ENCODE measurements around the gene VKORC1L1. TPM values are rescaled to one million over a fixed set of nuclear protein-coding genes. Genes with fewer than 3 reads are reported as not detected.

Gene VKORC1L1
- total RNA-seq, 1 experiment from 2014 or later = 28.5 TPM

DNA sequence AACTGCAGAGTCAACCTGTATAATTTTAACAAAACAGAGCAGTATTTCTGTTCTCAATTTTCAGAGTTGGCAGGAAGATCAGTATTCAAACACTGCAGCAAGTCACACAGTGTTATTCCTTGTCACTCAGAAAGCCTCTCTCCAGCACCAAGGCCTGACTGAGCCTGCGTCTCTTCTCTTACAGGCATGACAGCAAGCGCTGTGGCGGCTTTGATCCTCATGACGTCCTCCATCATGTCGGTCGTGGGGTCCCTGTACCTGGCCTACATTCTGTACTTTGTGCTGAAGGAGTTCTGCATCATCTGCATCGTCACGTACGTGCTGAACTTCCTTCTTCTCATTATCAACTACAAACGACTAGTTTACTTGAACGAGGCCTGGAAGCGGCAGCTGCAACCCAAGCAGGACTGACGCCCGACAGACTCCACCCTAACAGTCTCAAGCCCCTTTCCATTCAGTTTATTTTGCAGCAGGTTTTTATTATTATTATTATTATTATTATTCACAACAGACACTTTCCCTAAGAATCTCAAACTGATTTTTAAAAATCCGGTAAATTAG is 81.1 kb downstream of the VKORC1L1 start (continued):
- TF ChIP-seq, protein P1, sequence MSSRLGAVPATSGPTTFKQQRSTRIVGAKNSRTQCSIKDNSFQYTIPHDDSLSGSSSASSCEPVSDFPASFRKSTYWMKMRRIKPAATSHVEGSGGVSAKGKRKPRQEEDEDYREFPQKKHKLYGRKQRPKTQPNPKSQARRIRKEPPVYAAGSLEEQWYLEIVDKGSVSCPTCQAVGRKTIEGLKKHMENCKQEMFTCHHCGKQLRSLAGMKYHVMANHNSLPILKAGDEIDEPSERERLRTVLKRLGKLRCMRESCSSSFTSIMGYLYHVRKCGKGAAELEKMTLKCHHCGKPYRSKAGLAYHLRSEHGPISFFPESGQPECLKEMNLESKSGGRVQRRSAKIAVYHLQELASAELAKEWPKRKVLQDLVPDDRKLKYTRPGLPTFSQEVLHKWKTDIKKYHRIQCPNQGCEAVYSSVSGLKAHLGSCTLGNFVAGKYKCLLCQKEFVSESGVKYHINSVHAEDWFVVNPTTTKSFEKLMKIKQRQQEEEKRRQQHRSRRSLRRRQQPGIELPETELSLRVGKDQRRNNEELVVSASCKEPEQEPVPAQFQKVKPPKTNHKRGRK (CRISPR knock-in tag; IDR thresholded peaks at IDR 0.05; ENCODE audit: borderline replicate concordance) = no peak
- TF ChIP-seq GRHL2 (CRISPR knock-in tag; IDR thresholded peaks at IDR 0.05; ENCODE audit: insufficient replicate concordance, severe bottlenecking) (no peak), MLX (CRISPR knock-in tag; IDR thresholded peaks at IDR 0.05) (no peak), E2F4 (CRISPR knock-in tag; IDR thresholded peaks at IDR 0.05; ENCODE audit: borderline replicate concordance, low read depth) (no peak), RORB (CRISPR knock-in tag; IDR thresholded peaks at IDR 0.05) (no peak), SMAD4 (CRISPR knock-in tag; IDR thresholded peaks at IDR 0.05) (no peak), ZNF425 (CRISPR knock-in tag; conservative IDR thresholded peaks at IDR 0.05) (no peak), PRDM15 (CRISPR knock-in tag; IDR thresholded peaks at IDR 0.05) (no peak)
- TF ChIP-seq, protein P2, sequence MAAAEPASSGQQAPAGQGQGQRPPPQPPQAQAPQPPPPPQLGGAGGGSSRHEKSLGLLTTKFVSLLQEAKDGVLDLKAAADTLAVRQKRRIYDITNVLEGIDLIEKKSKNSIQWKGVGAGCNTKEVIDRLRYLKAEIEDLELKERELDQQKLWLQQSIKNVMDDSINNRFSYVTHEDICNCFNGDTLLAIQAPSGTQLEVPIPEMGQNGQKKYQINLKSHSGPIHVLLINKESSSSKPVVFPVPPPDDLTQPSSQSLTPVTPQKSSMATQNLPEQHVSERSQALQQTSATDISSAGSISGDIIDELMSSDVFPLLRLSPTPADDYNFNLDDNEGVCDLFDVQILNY (CRISPR knock-in tag; IDR thresholded peaks at IDR 0.05) = no peak

DNA sequence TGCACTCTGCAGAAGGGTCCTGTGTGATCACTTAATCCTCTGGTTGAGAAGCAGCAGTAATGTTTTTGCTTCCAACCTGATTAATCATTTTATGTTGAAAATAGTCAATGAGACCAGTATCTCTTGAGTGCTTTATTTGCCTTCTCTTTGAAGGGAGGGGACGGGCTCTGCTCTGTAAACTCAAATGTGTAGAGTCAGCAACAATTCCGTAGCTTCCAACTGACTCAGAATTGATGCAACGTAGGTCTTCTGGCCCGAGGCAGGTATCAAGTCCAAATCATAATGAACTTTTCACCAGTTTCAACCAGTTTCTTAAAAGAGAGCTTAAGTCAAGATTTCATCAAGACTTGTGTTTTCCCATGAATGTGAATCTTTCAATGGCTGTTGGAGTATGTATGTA is 82.8 kb downstream of the VKORC1L1 start:
- POLR2A ChIA-PET = no interaction called here
- no peaks in the 10 kb centered on the region for H3K9me3 Mint-ChIP-seq
- no peaks in the 10 kb centered on the region for H3K4me1 Mint-ChIP-seq
- H3K4me3 Mint-ChIP-seq = no peak overlapping the region
- CTCF ChIA-PET = no interaction called here
- peaks cover 41% of the 10 kb centered on the region for H3K36me3 Mint-ChIP-seq
- no peak for DNase-seq (ENCODE audit: low spot score)
- no peaks in the 10 kb centered on the region for H3K27me3 Mint-ChIP-seq (ENCODE audit: low read depth)
- no peak for ATAC-seq
- H3K27ac Mint-ChIP-seq = no peak overlapping the region
- no peak for TF ChIP-seq IRF1 (CRISPR knock-in tag; IDR thresholded peaks at IDR 0.05)
- TF ChIP-seq, protein P2 (CRISPR knock-in tag; IDR thresholded peaks at IDR 0.05) = no peak
- TF ChIP-seq ZNF317 (CRISPR knock-in tag; IDR thresholded peaks at IDR 0.05; ENCODE audit: borderline replicate concordance, low read depth) = no peak
- no peak for TF ChIP-seq GABPB1 (CRISPR knock-in tag; IDR thresholded peaks at IDR 0.05)
- TF ChIP-seq MLX (CRISPR knock-in tag; IDR thresholded peaks at IDR 0.05) = no peak
- no peak for TF ChIP-seq RELA (CRISPR knock-in tag; IDR thresholded peaks at IDR 0.05; ENCODE audit: borderline replicate concordance)
- TF ChIP-seq GTF2I (CRISPR knock-in tag; conservative IDR thresholded peaks at IDR 0.05) = no peak
- TF ChIP-seq ATF1 (CRISPR knock-in tag; IDR thresholded peaks at IDR 0.05) = no peak
- TF ChIP-seq PRRX2 (CRISPR knock-in tag; IDR thresholded peaks at IDR 0.05) = no peak
- TF ChIP-seq ELF4 (CRISPR knock-in tag; IDR thresholded peaks at IDR 0.05; ENCODE audit: low read depth) = no peak
- TF ChIP-seq CTCF (IDR thresholded peaks at IDR 0.05) = no peak
- no peak for TF ChIP-seq NR3C1 (CRISPR knock-in tag; conservative IDR thresholded peaks at IDR 0.05; ENCODE audit: low read depth)

All from WTC11 (cell line).